OCI-LY3 (cell line): ENCODE results near the gene CSTA.
A peak's percentile ranks its signal among the peaks of the same experiment; 100 is the strongest.

Experiments used
- H2AFZ ChIP-seq: fragments of 200-600, 300-600 bp; shearing (Covaris generic); 2 replicates; pipeline ENCODE4 v1.6.0; 2014; ENCODE audit warnings: antibody characterized with exemption, low read depth, low read length
- H3K27ac ChIP-seq: fragments of 200-600, 300-600 bp; sonication (generic); 2 replicates; pipeline ENCODE4 v1.5.1; 2014; ENCODE audit warnings: mild to moderate bottlenecking, low read length, moderate library complexity, mixed read lengths
- H3K27me3 ChIP-seq: fragments of 200-600, 300-600 bp; sonication (generic); 2 replicates; pipeline ENCODE4 v1.6.1; 2014; ENCODE audit warnings: low read depth, low read length, mixed read lengths
- H3K36me3 ChIP-seq: fragments of 200-600, 300-600 bp; sonication (generic); replicated peaks from 2 replicates; pipeline ENCODE3; 2014; ENCODE audit warnings: low read depth, low read length, mixed read lengths
- H3K4me1 ChIP-seq: fragments of 300-600, 200-600 bp; sonication (generic); 2 replicates; pipeline ENCODE4 v1.6.1; 2014; ENCODE audit warnings: low read length, mixed read lengths
- H3K4me2 ChIP-seq: fragments of 200-600, 300-600 bp; sonication (generic); 2 replicates; pipeline ENCODE4 v1.6.1; 2014; ENCODE audit warnings: low read length, mixed read lengths
- H3K4me3 ChIP-seq: fragments of 300-600, 200-600 bp; sonication (generic); 2 replicates; pipeline ENCODE4 v1.5.1; 2014; ENCODE audit warnings: antibody characterized with exemption, mild to moderate bottlenecking, low read length, moderate library complexity
- H3K79me2 ChIP-seq: fragments of 300-600, 200-600 bp; shearing (Covaris generic); 2 replicates; pipeline ENCODE4 v1.6.1; 2014; ENCODE audit warnings: mild to moderate bottlenecking, low read length, mixed read lengths
- H3K9ac ChIP-seq: fragments of 300-600, 200-600 bp; shearing (Covaris generic); 2 replicates; pipeline ENCODE4 v1.6.0; 2014; ENCODE audit warnings: mild to moderate bottlenecking, low read length, moderate library complexity
- H3K9me3 ChIP-seq: fragments of 200-600, 300-600 bp; shearing (Covaris generic); 2 replicates; pipeline ENCODE4 v1.6.1; 2014; ENCODE audit warnings: low read length, mixed read lengths; ENCODE audit not compliant: insufficient read depth
- H4K20me1 ChIP-seq: fragments of 200-600, 300-600 bp; sonication (generic); 2 replicates; pipeline ENCODE4 v1.6.1; 2016; ENCODE audit warnings: low read length, mixed read lengths; ENCODE audit not compliant: insufficient read depth
- EZH2phosphoT487 ChIP-seq: fragments of 200-600 bp; shearing (Covaris generic); IDR thresholded peaks from 2 replicates; pipeline ENCODE4 v1.6.1; 2018; ENCODE audit warnings: antibody characterized with exemption, mixed run types, low read depth
- TF ChIP-seq, protein P1 (sequence below): fragments of 200-600, 300-600 bp; sonication (generic); IDR thresholded peaks from 2 replicates; pipeline ENCODE4 v1.5.1; 2014; ENCODE audit warnings: antibody characterized with exemption, low read length, low read depth

CSTA gene

DNA sequence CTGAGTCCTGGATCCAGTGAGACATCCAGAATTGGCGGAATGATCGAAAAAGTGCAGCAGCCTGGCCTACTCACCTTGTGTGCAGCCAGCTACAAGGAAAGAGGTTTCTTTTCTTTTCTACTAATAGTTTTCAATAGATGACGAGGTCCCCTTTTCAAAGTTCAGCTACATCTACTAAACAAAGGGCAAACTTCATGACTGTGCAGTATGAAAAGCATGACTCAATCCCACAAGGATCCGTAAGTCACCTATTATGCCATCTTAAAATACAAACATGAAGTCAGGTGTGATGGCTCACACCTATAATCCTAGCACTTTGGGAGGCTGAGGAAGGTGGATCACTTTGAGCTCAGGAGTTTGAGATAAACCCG, 41.3 kb downstream of the CSTA start:
- peaks cover 14% of the 10 kb centered on the region for H3K4me1 ChIP-seq
- no peak overlapping the region for H2AFZ ChIP-seq
- H3K4me3 ChIP-seq = no peak overlapping the region
- H3K36me3 ChIP-seq = peaks cover 42% of the 10 kb centered on the region
- no peaks in the 10 kb centered on the region for H4K20me1 ChIP-seq
- H3K27me3 ChIP-seq = no peaks in the 10 kb centered on the region
- H3K9me3 ChIP-seq = no peaks in the 10 kb centered on the region
- no peak overlapping the region for H3K27ac ChIP-seq
- no peak overlapping the region for H3K4me2 ChIP-seq
- H3K79me2 ChIP-seq = no peaks in the 10 kb centered on the region
- no peak overlapping the region for H3K9ac ChIP-seq
- TF ChIP-seq, protein P1, sequence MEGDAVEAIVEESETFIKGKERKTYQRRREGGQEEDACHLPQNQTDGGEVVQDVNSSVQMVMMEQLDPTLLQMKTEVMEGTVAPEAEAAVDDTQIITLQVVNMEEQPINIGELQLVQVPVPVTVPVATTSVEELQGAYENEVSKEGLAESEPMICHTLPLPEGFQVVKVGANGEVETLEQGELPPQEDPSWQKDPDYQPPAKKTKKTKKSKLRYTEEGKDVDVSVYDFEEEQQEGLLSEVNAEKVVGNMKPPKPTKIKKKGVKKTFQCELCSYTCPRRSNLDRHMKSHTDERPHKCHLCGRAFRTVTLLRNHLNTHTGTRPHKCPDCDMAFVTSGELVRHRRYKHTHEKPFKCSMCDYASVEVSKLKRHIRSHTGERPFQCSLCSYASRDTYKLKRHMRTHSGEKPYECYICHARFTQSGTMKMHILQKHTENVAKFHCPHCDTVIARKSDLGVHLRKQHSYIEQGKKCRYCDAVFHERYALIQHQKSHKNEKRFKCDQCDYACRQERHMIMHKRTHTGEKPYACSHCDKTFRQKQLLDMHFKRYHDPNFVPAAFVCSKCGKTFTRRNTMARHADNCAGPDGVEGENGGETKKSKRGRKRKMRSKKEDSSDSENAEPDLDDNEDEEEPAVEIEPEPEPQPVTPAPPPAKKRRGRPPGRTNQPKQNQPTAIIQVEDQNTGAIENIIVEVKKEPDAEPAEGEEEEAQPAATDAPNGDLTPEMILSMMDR = no peak
- TF ChIP-seq EZH2phosphoT487 = no peak

DNA sequence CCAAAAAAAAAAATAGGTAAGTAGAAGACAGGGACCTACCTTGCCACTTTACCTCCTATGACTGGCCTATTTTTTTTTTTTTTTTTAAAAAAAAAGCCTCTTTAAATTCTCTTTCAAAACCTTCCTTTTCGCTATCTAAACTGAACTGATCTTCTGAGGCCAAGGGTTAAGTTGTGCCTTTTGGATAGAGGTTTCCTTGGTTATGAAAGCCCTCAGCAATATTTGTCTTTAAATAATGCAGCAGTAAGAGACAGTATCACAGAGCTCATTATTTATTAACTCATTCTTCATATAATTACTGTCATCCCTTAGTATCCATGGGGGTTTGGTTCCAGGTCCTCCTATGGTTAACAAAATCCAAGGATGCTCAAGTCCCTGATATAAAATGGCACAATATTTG, 49.0 kb downstream of the CSTA start:
- H3K79me2 ChIP-seq = peaks cover 46% of the 10 kb centered on the region
- H3K9ac ChIP-seq = no peak overlapping the region
- no peaks in the 10 kb centered on the region for H3K4me1 ChIP-seq
- TF ChIP-seq, protein P1 = no peak
- no peak for TF ChIP-seq EZH2phosphoT487
- H3K36me3 ChIP-seq = peaks cover 21% of the 10 kb centered on the region
- no peaks in the 10 kb centered on the region for H3K9me3 ChIP-seq
- H3K27ac ChIP-seq = no peak overlapping the region
- H3K4me2 ChIP-seq = no peak overlapping the region
- H3K4me3 ChIP-seq = no peak overlapping the region
- no peaks in the 10 kb centered on the region for H3K27me3 ChIP-seq
- no peak overlapping the region for H2AFZ ChIP-seq
- H4K20me1 ChIP-seq = no peaks in the 10 kb centered on the region

DNA sequence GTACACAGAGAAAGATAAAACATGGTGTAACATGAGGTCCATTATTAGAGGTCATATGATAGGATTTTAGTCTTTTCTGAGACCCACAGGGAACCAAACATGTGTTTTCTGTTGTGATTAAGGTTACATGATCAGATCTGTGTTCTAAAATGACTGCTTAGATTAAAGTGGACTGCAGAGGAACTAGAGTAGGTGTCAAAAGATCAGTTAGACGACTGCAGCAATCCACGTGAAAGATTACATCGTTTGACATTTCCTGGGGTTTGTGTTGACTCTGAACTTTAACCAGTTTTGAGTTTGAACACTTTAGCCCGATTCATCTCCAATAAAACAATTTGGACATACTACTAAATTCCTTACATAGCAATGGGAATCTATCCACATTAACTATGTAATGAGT, 52.9 kb downstream of the CSTA start:
- H3K9me3 ChIP-seq = no peaks in the 10 kb centered on the region
- H3K4me2 ChIP-seq = no peak overlapping the region
- H3K36me3 ChIP-seq = peaks cover 23% of the 10 kb centered on the region
- H3K4me1 ChIP-seq = peaks cover 25% of the 10 kb centered on the region
- peaks cover 80% of the 10 kb centered on the region for H3K79me2 ChIP-seq
- TF ChIP-seq, protein P1 = no peak
- TF ChIP-seq EZH2phosphoT487 = no peak
- H3K27me3 ChIP-seq = no peaks in the 10 kb centered on the region
- no peaks in the 10 kb centered on the region for H4K20me1 ChIP-seq
- H3K9ac ChIP-seq = no peak overlapping the region
- H2AFZ ChIP-seq = no peak overlapping the region
- H3K4me3 ChIP-seq = no peak overlapping the region
- no peak overlapping the region for H3K27ac ChIP-seq

DNA sequence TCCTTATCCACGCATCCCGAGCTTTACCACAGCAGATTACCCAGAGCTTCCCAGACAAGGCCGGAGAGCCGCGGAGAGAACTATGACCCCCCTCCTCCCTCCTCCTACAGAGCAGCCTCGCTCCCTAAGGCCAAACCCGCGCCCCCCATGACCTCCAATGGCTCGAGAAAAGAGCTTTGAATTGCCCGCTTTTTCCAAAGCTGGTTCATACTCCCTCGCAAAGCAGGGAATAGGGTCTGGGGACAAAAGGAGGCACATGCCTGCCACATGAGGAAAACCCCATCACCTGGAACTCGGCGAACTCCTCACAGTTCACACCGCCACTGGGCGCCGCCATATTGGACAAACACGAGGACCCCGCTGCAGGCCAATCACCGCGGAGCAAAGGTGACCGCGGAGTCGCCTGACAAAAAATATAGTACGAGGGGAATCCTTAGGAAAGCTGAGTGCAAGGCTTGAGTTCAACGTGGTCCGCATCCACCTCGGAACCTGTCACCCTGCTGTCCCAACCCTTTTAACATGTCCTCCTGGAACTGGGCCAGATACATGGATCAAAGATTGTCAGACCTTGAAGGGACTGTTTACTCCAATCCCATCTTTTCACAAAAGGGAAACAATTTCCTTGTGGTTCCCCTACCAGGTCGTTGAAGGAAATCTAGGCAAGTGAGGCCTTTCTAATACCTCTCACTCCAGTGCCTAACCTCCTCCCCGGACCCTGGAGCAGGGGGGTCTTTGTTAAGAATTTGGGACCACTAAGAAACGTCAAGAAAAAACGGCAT, 58.0 kb downstream of the CSTA start, which contains the start of gene MIX23:
TSS of gene MIX23 (minus strand) at position 344 of the 779 bp plus-strand sequence. CDS start at position 337, 7 bp downstream.
- Histone ChIP-seq H2AFZ (peak within 1 kb of the TSS; percentile 86), H3K4me1 (peaks cover 49% of the 10 kb centered on the region), H3K4me3 (peak within 1 kb of the TSS; percentile 93), H3K27ac (peak within 1 kb of the TSS; percentile 69), H3K79me2 (peaks cover 95% of the 10 kb centered on the region), H3K4me2 (peak within 1 kb of the TSS; percentile 98), H3K9me3 (no peaks in the 10 kb centered on the region), H3K9ac (peak within 1 kb of the TSS; percentile 83), H4K20me1 (no peaks in the 10 kb centered on the region), H3K27me3 (no peaks in the 10 kb centered on the region), H3K36me3 (peaks cover 43% of the 10 kb centered on the region)
- TF ChIP-seq EZH2phosphoT487 = no peak
- TF ChIP-seq, protein P1 = no peak
